NB4 (cell line): ENCODE results near the gene NEB.

Experiments used
- CTCF ChIP-seq: IDR thresholded peaks from one replicate; pipeline ENCODE4 v1.5.1; 2012; ENCODE audit warnings: low read depth, low read length
- MYC ChIP-seq: IDR thresholded peaks from 2 replicates; pipeline ENCODE4 v1.6.1; 2011; ENCODE audit warnings: low read depth, low read length
- POLR2A ChIP-seq: IDR thresholded peaks from 2 replicates; pipeline ENCODE4 v1.6.1; 2011; ENCODE audit warnings: mild to moderate bottlenecking; ENCODE audit not compliant: insufficient read length; ENCODE audit errors: extremely low read depth

- TF ChIP-seq POLR2A = no peak
- no peak for TF ChIP-seq CTCF
- no peak for TF ChIP-seq MYC
These were observed 51.7 kb downstream of the NEB start for GRCh38 chr2:151682459-151683003.
